Measurements from ENCODE around the gene COX19. TPM values are rescaled to one million over a fixed set of nuclear protein-coding genes. Genes with fewer than 3 reads are reported as not detected.

The COX19 gene
- total and polyA plus RNA-seq, 2 of the 13 experiments (the other 11 are each of a cell fraction or from before 2014, with no cell fraction given), result 11.5 to 21.7 TPM

- TF ChIP-seq ZNF674 (CRISPR knock-in tag; IDR thresholded peaks at IDR 0.05; ENCODE audit: low read depth) (0 out of 2 replicates have a peak, but pooled peaks have one; percentile 70), TBX3 (IDR thresholded peaks at IDR 0.05; ENCODE audit: borderline replicate concordance) (0 out of 2 replicates have a peak, but pooled peaks have one; percentile 16), ZNF335 (CRISPR knock-in tag; IDR thresholded peaks at IDR 0.05) (0 out of 2 replicates have a peak, but pooled peaks have one; percentile 46), ELF4 (CRISPR knock-in tag; IDR thresholded peaks at IDR 0.05; ENCODE audit: borderline replicate concordance) (peak; percentile 63; the same call in 1 of the 2 replicates), RBAK (CRISPR knock-in tag; IDR thresholded peaks at IDR 0.05) (no peak), ATRX (CRISPR knock-in tag; IDR thresholded peaks at IDR 0.05; ENCODE audit: borderline replicate concordance) (no peak), HMGXB3 (CRISPR knock-in tag; IDR thresholded peaks at IDR 0.05; ENCODE audit: borderline replicate concordance) (peak; percentile 87), ZNF12 (CRISPR knock-in tag; IDR thresholded peaks at IDR 0.05) (0 out of 2 replicates have a peak, but pooled peaks have one; percentile 24), ZNF672 (CRISPR knock-in tag; IDR thresholded peaks at IDR 0.05) (0 out of 2 replicates have a peak, but pooled peaks have one; percentile 61), KLF12 (CRISPR knock-in tag; IDR thresholded peaks at IDR 0.05; ENCODE audit: borderline replicate concordance) (peak; percentile 89; the same call in 1 of the 2 replicates), CHCHD3 (CRISPR knock-in tag; IDR thresholded peaks at IDR 0.05) (peak; percentile 71), ZNF136 (CRISPR knock-in tag; IDR thresholded peaks at IDR 0.05; ENCODE audit: low read depth) (peak; percentile 88; the same call in 1 of the 2 replicates), SRSF4 (IDR thresholded peaks at IDR 0.05; ENCODE audit: low read depth, low read length, poor library complexity, severe bottlenecking) (no peak), KLF13 (CRISPR knock-in tag; IDR thresholded peaks at IDR 0.05) (no peak)
- TF ChIP-seq, protein P1, sequence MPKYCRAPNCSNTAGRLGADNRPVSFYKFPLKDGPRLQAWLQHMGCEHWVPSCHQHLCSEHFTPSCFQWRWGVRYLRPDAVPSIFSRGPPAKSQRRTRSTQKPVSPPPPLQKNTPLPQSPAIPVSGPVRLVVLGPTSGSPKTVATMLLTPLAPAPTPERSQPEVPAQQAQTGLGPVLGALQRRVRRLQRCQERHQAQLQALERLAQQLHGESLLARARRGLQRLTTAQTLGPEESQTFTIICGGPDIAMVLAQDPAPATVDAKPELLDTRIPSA (CRISPR knock-in tag; IDR thresholded peaks at IDR 0.05; ENCODE audit: borderline replicate concordance), result peak; percentile 55; the same call in 1 of the 2 replicates
- TF ChIP-seq, protein P2, sequence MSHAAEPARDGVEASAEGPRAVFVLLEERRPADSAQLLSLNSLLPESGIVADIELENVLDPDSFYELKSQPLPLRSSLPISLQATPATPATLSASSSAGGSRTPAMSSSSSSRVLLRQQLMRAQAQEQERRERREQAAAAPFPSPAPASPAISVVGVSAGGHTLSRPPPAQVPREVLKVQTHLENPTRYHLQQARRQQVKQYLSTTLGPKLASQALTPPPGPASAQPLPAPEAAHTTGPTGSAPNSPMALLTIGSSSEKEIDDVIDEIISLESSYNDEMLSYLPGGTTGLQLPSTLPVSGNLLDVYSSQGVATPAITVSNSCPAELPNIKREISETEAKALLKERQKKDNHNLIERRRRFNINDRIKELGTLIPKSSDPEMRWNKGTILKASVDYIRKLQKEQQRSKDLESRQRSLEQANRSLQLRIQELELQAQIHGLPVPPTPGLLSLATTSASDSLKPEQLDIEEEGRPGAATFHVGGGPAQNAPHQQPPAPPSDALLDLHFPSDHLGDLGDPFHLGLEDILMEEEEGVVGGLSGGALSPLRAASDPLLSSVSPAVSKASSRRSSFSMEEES (CRISPR knock-in tag; IDR thresholded peaks at IDR 0.05), result 0 out of 2 replicates have a peak, but pooled peaks have one; percentile 29
- TF ChIP-seq, protein P3, sequence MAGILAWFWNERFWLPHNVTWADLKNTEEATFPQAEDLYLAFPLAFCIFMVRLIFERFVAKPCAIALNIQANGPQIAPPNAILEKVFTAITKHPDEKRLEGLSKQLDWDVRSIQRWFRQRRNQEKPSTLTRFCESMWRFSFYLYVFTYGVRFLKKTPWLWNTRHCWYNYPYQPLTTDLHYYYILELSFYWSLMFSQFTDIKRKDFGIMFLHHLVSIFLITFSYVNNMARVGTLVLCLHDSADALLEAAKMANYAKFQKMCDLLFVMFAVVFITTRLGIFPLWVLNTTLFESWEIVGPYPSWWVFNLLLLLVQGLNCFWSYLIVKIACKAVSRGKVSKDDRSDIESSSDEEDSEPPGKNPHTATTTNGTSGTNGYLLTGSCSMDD (CRISPR knock-in tag; IDR thresholded peaks at IDR 0.05), result no peak
- TF ChIP-seq, protein P4, sequence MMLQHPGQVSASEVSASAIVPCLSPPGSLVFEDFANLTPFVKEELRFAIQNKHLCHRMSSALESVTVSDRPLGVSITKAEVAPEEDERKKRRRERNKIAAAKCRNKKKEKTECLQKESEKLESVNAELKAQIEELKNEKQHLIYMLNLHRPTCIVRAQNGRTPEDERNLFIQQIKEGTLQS (CRISPR knock-in tag; IDR thresholded peaks at IDR 0.05), result no peak
- TF ChIP-seq, protein P5, sequence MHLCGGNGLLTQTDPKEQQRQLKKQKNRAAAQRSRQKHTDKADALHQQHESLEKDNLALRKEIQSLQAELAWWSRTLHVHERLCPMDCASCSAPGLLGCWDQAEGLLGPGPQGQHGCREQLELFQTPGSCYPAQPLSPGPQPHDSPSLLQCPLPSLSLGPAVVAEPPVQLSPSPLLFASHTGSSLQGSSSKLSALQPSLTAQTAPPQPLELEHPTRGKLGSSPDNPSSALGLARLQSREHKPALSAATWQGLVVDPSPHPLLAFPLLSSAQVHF (CRISPR knock-in tag; IDR thresholded peaks at IDR 0.05), result 0 out of 2 replicates have a peak, but pooled peaks have one; percentile 49
These were observed at the start of gene COX19 (continued) for GRCh38 chr7:974820-975681.
